GM12875 (cell line): ENCODE measurements around the gene LRRC27.

Experiments
- H3K4me3 ChIP-seq: one replicate; pipeline ENCODE4 v1.5.1; 2011; ENCODE audit warnings: low read depth, low read length, control low read depth
- TF ChIP-seq, protein P1 (sequence below): IDR thresholded peaks from 2 replicates; pipeline ENCODE4 v1.5.1; 2011; ENCODE audit warnings: low read depth, mild to moderate bottlenecking, control low read depth, inconsistent platforms, low read length, moderate library complexity, borderline replicate concordance; ENCODE audit not compliant: insufficient read depth

LRRC27 gene

GRCh38 chr10:132331601-132332432 is at the start of gene LRRC27:
Gene LRRC27, plus strand, starts transcription at chr10:132332193. Its CDS starts 1,332 bp downstream, at chr10:132333525.
- TF ChIP-seq, protein P1, sequence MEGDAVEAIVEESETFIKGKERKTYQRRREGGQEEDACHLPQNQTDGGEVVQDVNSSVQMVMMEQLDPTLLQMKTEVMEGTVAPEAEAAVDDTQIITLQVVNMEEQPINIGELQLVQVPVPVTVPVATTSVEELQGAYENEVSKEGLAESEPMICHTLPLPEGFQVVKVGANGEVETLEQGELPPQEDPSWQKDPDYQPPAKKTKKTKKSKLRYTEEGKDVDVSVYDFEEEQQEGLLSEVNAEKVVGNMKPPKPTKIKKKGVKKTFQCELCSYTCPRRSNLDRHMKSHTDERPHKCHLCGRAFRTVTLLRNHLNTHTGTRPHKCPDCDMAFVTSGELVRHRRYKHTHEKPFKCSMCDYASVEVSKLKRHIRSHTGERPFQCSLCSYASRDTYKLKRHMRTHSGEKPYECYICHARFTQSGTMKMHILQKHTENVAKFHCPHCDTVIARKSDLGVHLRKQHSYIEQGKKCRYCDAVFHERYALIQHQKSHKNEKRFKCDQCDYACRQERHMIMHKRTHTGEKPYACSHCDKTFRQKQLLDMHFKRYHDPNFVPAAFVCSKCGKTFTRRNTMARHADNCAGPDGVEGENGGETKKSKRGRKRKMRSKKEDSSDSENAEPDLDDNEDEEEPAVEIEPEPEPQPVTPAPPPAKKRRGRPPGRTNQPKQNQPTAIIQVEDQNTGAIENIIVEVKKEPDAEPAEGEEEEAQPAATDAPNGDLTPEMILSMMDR = no peak
- peak within 1 kb of the TSS; percentile 94 for H3K4me3 ChIP-seq

DNA sequence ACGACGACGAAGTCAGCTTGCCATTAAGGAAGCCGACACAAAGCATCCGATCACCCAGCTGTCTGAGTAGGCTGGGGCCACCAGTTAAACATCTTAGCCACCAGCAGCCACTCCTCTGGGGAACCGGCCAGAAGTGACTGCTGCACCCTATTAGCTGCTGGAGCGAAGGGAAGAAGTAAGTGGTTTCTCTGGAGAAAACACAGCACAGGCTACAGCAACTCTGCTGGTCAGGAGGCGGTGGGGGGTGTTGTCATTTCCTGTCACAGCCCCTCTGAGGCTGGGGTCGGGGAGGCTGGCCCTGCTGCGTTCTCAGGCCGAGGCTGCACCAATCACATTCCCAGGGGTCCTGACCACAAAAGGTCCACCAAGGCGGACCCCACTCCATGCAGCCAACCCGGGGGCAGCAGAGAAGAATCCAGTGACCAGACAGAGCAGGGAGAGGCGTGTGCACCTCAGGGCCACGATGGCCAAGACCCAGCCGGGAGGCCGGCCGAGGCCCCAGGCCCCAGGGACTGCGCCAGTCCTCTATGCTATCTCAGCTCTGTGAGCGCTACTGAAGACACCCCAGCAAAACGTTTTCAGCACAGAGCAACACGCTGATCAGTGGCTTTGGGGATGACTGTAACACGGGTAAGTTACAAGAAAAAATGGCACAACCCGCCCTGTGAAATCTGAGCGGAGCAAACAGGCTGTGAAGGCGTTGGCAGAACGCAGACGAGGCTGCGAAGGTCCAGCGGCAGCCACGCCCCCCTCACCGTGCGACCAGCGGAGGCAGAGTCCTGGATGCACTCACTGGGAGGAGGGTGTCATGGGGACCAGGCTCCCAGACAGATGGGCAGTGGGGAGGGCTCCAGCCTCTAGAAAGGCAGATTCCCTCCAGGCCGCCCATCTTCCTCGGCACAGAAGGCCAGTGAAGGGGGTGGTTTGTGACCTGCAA is 49.1 kb upstream of the LRRC27 start:
- no peak overlapping the region for H3K4me3 ChIP-seq

GRCh38 chr10:132283604-132284382 is 48.2 kb upstream of the LRRC27 start:
- TF ChIP-seq, protein P1 = no peak

More for the DNA sequence above, 49.1 kb upstream of the LRRC27 start:
- TF ChIP-seq, protein P1 = no peak

GRCh38 chr10:132289439-132289838 is 42.6 kb upstream of the LRRC27 start:
- TF ChIP-seq, protein P1 = no peak
- H3K4me3 ChIP-seq = no peak overlapping the region

More at GRCh38 chr10:132283604-132284382, 48.2 kb upstream of the LRRC27 start:
- H3K4me3 ChIP-seq = no peak overlapping the region

DNA sequence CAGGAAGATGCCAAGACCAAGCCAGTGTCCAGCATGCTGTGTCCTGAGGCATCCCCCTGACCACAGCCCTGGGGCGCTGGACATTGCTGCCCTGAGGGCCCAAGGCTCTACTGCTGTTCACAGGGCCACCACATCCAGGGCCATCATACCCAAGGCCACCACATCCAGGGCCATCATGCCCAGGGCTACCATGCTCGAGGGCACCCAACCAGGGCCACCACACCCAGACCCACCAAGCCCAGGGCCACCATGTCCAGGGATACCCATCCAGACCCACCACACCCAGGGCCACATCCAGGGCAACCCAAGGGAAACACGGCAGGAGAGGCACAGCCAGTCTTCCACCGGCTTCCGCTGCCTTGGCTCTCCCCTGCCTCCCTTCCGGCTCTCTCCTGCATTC is 41.4 kb upstream of the LRRC27 start:
- no peak overlapping the region for H3K4me3 ChIP-seq
- TF ChIP-seq, protein P1 = no peak

DNA sequence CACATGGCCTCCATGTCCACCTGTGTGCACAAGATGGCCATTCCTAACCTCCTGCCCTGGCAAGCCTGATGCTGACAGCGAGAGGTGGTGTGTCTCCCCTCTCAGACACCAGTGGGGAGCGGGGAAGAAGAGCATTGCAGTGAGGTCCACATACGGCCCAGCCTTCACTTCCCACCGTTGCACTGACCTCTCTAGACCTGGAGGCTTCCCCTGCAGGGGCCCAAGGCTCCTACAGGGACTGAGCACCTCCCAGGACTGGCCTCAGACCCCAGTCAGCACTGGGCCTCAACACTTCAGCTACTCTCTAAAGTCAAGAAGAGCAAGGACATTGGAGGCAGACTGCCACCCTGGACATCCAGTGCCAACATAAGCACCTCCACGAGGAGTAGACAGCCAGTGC is 40.2 kb upstream of the LRRC27 start:
- H3K4me3 ChIP-seq = no peak overlapping the region
- TF ChIP-seq, protein P1 = no peak
